ENCODE measurements around the gene SMPDL3A. TPM values are rescaled to one million over a fixed set of nuclear protein-coding genes. Genes with fewer than 3 reads are reported as not detected.
"Not testable (repeated sequence)": the region's sequence is repeated elsewhere in the genome, so short reads cannot be mapped to it uniquely, and the experiment has no call there.

The SMPDL3A gene
- polyA plus RNA-seq, 4 donors, result 21.0 to 120 (median 68.7) TPM

DNA sequence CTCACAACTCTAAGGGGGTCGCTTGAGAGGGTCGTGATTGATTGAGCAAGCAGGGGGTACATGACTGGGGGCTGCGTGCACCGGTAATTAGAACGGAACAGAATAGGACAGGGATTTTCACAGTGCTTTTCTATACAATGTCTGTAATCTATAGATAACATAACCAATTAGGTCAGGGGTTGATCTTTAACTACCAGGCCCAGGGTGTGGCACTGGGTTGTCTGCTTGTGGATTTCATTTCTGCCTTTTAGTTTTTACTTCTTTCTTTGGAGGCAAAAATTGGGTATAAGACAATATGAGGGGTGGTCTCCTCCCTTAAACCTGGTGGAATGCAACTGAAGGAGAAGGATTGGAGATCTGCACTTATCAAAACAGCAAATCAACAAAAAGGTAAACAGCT, 40.1 kb upstream of the SMPDL3A start:
- not testable (repeated sequence) for H3K9me3 ChIP-seq (ENCODE audit: control insufficient read depth in 2 of 2, insufficient read depth in 1 of 2, low read depth in 1 of 2, low read length in 1 of 2); H3K27ac ChIP-seq (ENCODE audit: low read depth in 1 of 3, low read length in 2 of 3); DNase-seq; H3K4me1 ChIP-seq (ENCODE audit: control insufficient read depth in 3 of 3, insufficient read depth in 2 of 3, low read depth in 1 of 3, low read length in 2 of 3); FAIRE-seq; H3K27me3 ChIP-seq (ENCODE audit: control insufficient read depth in 3 of 3, insufficient read depth in 3 of 3, low read length in 3 of 3); H3K4me3 ChIP-seq (ENCODE audit: low read depth in 1 of 3, low read length in 3 of 3); H3K36me3 ChIP-seq (ENCODE audit: control insufficient read depth in 3 of 3, insufficient read depth in 2 of 3, low read depth in 1 of 3, low read length in 3 of 3)
- WGBS, 3 donors, result 51 to 73% (median 69%) methylated on average over 3 to 5 of the region's 5 CpGs

DNA sequence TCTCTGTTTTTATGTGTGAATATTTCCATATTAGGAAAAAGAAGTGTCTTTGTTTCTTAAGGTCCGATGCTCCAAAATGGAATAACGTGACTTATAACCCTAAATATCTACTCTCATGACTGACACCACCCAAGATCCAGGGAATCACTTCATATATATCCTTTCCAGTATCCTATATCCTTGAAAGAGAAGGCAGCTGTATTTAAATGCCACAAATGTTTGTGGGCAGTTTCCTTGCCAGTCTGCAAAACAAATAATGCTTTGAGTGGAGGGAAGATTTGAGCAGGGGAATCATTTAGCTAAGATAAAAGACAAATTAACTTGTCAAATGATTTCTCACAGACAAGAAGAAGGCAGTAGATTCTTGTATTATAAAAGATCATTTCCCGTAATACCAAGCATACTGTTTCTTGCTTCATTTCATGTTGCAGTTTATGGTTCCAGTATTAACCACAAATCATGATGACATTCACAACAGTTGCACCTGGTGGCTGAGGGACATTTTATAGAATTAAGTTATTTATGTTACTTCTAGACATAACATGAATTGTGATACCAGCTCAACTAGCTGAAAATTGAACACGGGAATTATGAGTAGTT, 39.5 kb upstream of the SMPDL3A start:
- Histone ChIP-seq H3K4me1 (ENCODE audit: control insufficient read depth in 3 of 3, insufficient read depth in 2 of 3, low read depth in 1 of 3, low read length in 2 of 3) (peaks cover 2 to 5% (median 3%) of the 10 kb centered on the region in 3 donors), H3K9me3 (ENCODE audit: control insufficient read depth in 2 of 2, insufficient read depth in 1 of 2, low read depth in 1 of 2, low read length in 1 of 2) (peaks cover 0 to 7% of the 10 kb centered on the region in 2 donors), H3K27ac (ENCODE audit: low read depth in 1 of 3, low read length in 2 of 3) (no peak overlapping the region), H3K4me3 (ENCODE audit: low read depth in 1 of 3, low read length in 3 of 3) (no peak overlapping the region), H3K27me3 (ENCODE audit: control insufficient read depth in 3 of 3, insufficient read depth in 3 of 3, low read length in 3 of 3) (no peaks in the 10 kb centered on the region), H3K36me3 (ENCODE audit: control insufficient read depth in 3 of 3, insufficient read depth in 2 of 3, low read depth in 1 of 3, low read length in 3 of 3) (no peaks in the 10 kb centered on the region)
- DNase-seq, result no peak
- 85 to 88% (median 87%) methylated on average over 4 of the region's 4 CpGs for WGBS, 3 donors
- FAIRE-seq, result no peak

GRCh38 chr6:122751326-122751725, 37.7 kb upstream of the SMPDL3A start:
- DNase-seq (no peak), FAIRE-seq (no peak)
- no peak overlapping the region for H3K4me3 ChIP-seq (ENCODE audit: low read depth in 1 of 3, low read length in 3 of 3)
- no peaks in the 10 kb centered on the region for H3K27me3 ChIP-seq (ENCODE audit: control insufficient read depth in 3 of 3, insufficient read depth in 3 of 3, low read length in 3 of 3)
- H3K27ac ChIP-seq (ENCODE audit: low read depth in 1 of 3, low read length in 2 of 3), result no peak overlapping the region
- peaks cover 0 to 13% of the 10 kb centered on the region in 2 donors for H3K9me3 ChIP-seq (ENCODE audit: control insufficient read depth in 2 of 2, insufficient read depth in 1 of 2, low read depth in 1 of 2, low read length in 1 of 2)
- peaks cover 2 to 5% (median 3%) of the 10 kb centered on the region in 3 donors for H3K4me1 ChIP-seq (ENCODE audit: control insufficient read depth in 3 of 3, insufficient read depth in 2 of 3, low read depth in 1 of 3, low read length in 2 of 3)
- no peaks in the 10 kb centered on the region for H3K36me3 ChIP-seq (ENCODE audit: control insufficient read depth in 3 of 3, insufficient read depth in 2 of 3, low read depth in 1 of 3, low read length in 3 of 3)
- 62 to 77% (median 64%) methylated on average over 3 of the region's 3 CpGs for WGBS, 3 donors

- no peak overlapping the region for H3K4me3 ChIP-seq (ENCODE audit: low read depth in 1 of 3, low read length in 3 of 3)
- 43 to 84% (median 68%) methylated on average over 1 of the region's 1 CpG for WGBS, 3 donors
- FAIRE-seq (no peak), DNase-seq (no peak)
- H3K9me3 ChIP-seq (ENCODE audit: control insufficient read depth in 2 of 2, insufficient read depth in 1 of 2, low read depth in 1 of 2, low read length in 1 of 2), result peaks cover 0 to 13% of the 10 kb centered on the region in 2 donors
- no peaks in the 10 kb centered on the region for H3K27me3 ChIP-seq (ENCODE audit: control insufficient read depth in 3 of 3, insufficient read depth in 3 of 3, low read length in 3 of 3)
- peaks cover 2 to 5% (median 3%) of the 10 kb centered on the region in 3 donors for H3K4me1 ChIP-seq (ENCODE audit: control insufficient read depth in 3 of 3, insufficient read depth in 2 of 3, low read depth in 1 of 3, low read length in 2 of 3)
- no peak overlapping the region for H3K27ac ChIP-seq (ENCODE audit: low read depth in 1 of 3, low read length in 2 of 3)
- no peaks in the 10 kb centered on the region for H3K36me3 ChIP-seq (ENCODE audit: control insufficient read depth in 3 of 3, insufficient read depth in 2 of 3, low read depth in 1 of 3, low read length in 3 of 3)
These were observed 36.6 kb upstream of the SMPDL3A start for GRCh38 chr6:122752459-122752858.

DNA sequence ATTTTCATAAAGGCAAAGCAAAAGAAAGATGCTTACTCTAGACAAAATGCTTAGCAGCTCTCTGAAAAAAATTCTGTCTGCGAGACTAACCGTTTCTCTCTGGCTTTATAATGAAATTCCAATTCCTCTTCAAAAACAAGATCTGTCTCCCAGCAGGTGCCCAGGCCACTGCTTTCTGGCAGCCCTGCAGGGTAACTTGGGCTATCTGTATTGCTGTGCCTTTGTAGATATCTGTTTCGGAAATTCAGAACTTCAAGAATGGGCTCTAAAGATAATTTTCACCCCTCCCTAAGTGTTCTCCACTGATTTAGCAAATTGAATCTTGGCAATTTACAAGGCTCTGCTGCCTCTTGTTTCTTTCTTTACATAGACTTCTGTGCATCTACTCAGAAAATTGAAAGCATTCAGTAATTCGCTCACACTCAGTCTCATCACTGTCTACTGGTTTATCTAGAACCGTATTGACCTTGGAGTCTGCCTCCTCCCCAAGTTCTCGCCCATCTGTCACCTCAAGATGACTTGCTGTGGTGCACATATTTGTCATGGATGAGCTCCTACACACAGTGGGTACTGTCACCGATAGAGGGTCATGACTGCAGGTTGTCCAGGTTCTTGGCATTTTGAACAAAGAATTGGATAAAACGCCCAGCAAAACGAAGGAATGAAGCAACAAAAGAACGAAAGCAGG, 35.9 kb upstream of the SMPDL3A start:
- FAIRE-seq, result no peak
- 84 to 91% (median 87%) methylated on average over 10 of the region's 10 CpGs for WGBS, 3 donors
- no peak for DNase-seq

GRCh38 chr6:122753688-122754056, 35.4 kb upstream of the SMPDL3A start:
- Histone ChIP-seq H3K27me3 (ENCODE audit: control insufficient read depth in 3 of 3, insufficient read depth in 3 of 3, low read length in 3 of 3) (no peaks in the 10 kb centered on the region), H3K4me1 (ENCODE audit: control insufficient read depth in 3 of 3, insufficient read depth in 2 of 3, low read depth in 1 of 3, low read length in 2 of 3) (peaks cover 2 to 5% (median 3%) of the 10 kb centered on the region in 3 donors), H3K27ac (ENCODE audit: low read depth in 1 of 3, low read length in 2 of 3) (no peak overlapping the region), H3K36me3 (ENCODE audit: control insufficient read depth in 3 of 3, insufficient read depth in 2 of 3, low read depth in 1 of 3, low read length in 3 of 3) (no peaks in the 10 kb centered on the region), H3K9me3 (ENCODE audit: control insufficient read depth in 2 of 2, insufficient read depth in 1 of 2, low read depth in 1 of 2, low read length in 1 of 2) (peaks cover 0 to 6% of the 10 kb centered on the region in 2 donors), H3K4me3 (ENCODE audit: low read depth in 1 of 3, low read length in 3 of 3) (no peak overlapping the region)
- no peak for FAIRE-seq
- WGBS, 3 donors, result 37 to 67% (median 51%) methylated on average over 5 of the region's 5 CpGs
- DNase-seq, result peak in 1 of 2 donors; percentile 18

More for the DNA sequence above, 35.9 kb upstream of the SMPDL3A start:
- Histone ChIP-seq H3K9me3 (ENCODE audit: control insufficient read depth in 2 of 2, insufficient read depth in 1 of 2, low read depth in 1 of 2, low read length in 1 of 2) (peaks cover 0 to 9% of the 10 kb centered on the region in 2 donors), H3K27me3 (ENCODE audit: control insufficient read depth in 3 of 3, insufficient read depth in 3 of 3, low read length in 3 of 3) (no peaks in the 10 kb centered on the region), H3K27ac (ENCODE audit: low read depth in 1 of 3, low read length in 2 of 3) (no peak overlapping the region), H3K36me3 (ENCODE audit: control insufficient read depth in 3 of 3, insufficient read depth in 2 of 3, low read depth in 1 of 3, low read length in 3 of 3) (no peaks in the 10 kb centered on the region), H3K4me3 (ENCODE audit: low read depth in 1 of 3, low read length in 3 of 3) (no peak overlapping the region), H3K4me1 (ENCODE audit: control insufficient read depth in 3 of 3, insufficient read depth in 2 of 3, low read depth in 1 of 3, low read length in 2 of 3) (peaks cover 2 to 5% (median 3%) of the 10 kb centered on the region in 3 donors)

DNA sequence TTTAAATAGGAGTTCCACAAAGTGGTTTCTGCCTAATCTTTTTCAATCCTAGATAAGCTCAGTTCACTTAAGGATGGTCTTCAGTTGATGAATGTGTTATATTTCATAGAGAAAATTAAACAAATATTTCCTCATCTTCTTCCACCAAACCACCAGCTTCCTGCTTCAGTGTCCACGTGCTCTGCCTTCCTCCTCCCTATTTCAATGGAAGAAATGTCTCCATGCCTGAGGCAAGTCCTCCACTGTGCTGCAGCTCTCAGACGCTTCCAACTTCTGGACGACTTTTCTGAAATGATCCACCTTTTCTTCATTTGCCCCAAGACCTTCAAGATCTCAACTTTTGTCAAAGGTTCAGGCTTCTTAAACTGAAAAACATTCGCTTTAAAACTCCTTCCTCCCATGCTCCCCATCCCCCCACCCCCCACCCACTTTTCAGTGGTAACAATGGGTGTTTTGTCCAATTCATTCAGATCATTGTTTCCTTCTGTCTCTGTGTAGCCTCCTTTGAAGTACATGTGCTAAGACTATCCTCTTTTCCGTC, 34.8 kb upstream of the SMPDL3A start:
- Histone ChIP-seq H3K27me3 (ENCODE audit: control insufficient read depth in 3 of 3, insufficient read depth in 3 of 3, low read length in 3 of 3) (no peaks in the 10 kb centered on the region), H3K27ac (ENCODE audit: low read depth in 1 of 3, low read length in 2 of 3) (no peak overlapping the region), H3K4me3 (ENCODE audit: low read depth in 1 of 3, low read length in 3 of 3) (no peak overlapping the region), H3K36me3 (ENCODE audit: control insufficient read depth in 3 of 3, insufficient read depth in 2 of 3, low read depth in 1 of 3, low read length in 3 of 3) (no peaks in the 10 kb centered on the region), H3K4me1 (ENCODE audit: control insufficient read depth in 3 of 3, insufficient read depth in 2 of 3, low read depth in 1 of 3, low read length in 2 of 3) (peaks cover 2 to 5% (median 3%) of the 10 kb centered on the region in 3 donors), H3K9me3 (ENCODE audit: control insufficient read depth in 2 of 2, insufficient read depth in 1 of 2, low read depth in 1 of 2, low read length in 1 of 2) (peaks cover 0 to 6% of the 10 kb centered on the region in 2 donors)
- DNase-seq (no peak), FAIRE-seq (no peak)
- 82 to 93% (median 82%) methylated on average over 5 of the region's 5 CpGs for WGBS, 3 donors

DNA sequence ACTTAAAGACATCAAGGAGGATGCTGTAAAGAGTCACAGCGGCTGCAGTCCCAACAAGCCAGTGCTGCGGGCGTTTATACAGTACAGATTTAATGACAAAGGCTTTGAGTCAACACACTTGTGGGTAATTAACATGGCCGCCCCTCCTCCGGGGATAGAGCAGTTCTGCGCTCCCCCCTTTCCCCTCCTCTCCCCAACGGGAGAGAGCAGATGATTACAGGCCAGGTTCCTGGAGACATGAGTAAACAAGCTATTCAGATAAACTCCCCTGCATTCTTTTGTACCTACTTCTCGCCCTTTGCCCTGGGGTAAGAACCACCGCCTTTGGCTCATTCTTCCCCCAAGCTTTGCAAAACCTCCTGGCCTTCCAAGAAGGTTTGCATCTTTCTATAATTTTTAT, 33.2 kb upstream of the SMPDL3A start:
- Histone ChIP-seq H3K27ac (ENCODE audit: low read depth in 1 of 3, low read length in 2 of 3) (no peak overlapping the region), H3K4me1 (ENCODE audit: control insufficient read depth in 3 of 3, insufficient read depth in 2 of 3, low read depth in 1 of 3, low read length in 2 of 3) (peaks cover 0 to 3% (median 2%) of the 10 kb centered on the region in 3 donors), H3K36me3 (ENCODE audit: control insufficient read depth in 3 of 3, insufficient read depth in 2 of 3, low read depth in 1 of 3, low read length in 3 of 3) (no peaks in the 10 kb centered on the region), H3K27me3 (ENCODE audit: control insufficient read depth in 3 of 3, insufficient read depth in 3 of 3, low read length in 3 of 3) (no peaks in the 10 kb centered on the region), H3K4me3 (ENCODE audit: low read depth in 1 of 3, low read length in 3 of 3) (no peak overlapping the region), H3K9me3 (ENCODE audit: control insufficient read depth in 2 of 2, insufficient read depth in 1 of 2, low read depth in 1 of 2, low read length in 1 of 2) (peaks cover 0 to 6% of the 10 kb centered on the region in 2 donors)
- 31 to 59% (median 57%) methylated on average over 8 to 9 of the region's 9 CpGs for WGBS, 3 donors
- DNase-seq, result peak in 1 of 2 donors; percentile 61
- FAIRE-seq, result no peak

All from small intestine (tissue), 7 donors.